ENCODE data around the gene MAP7.

- TF ChIP-seq CTCF (conservative IDR thresholded peaks at IDR 0.05; ENCODE audit: low read depth in 2 of 2) (no peak), EZH2 (IDR thresholded peaks at IDR 0.05; ENCODE audit: low read depth, unreplicated experiment) (no peak), EZH2phosphoT487 (IDR thresholded peaks at IDR 0.05; ENCODE audit: unreplicated experiment) (no peak), POLR2AphosphoS5 (IDR thresholded peaks at IDR 0.05; ENCODE audit: low read depth) (no peak), REST (IDR thresholded peaks at IDR 0.05; ENCODE audit: unreplicated experiment) (no peak)
These were observed 55.5 kb downstream of the MAP7 start for GRCh38 chr6:136494710-136495109.
